ENCODE results near the gene TMEM255B.

Gene TMEM255B

GRCh38 chr13:113796211-113796963 lies 37.4 kb downstream of the TMEM255B start:
- no peak for TF ChIP-seq CTCF (conservative IDR thresholded peaks at IDR 0.05; ENCODE audit: low read depth, low read length)
- Histone ChIP-seq H3K9ac (no peak overlapping the region), H3K4me2 (no peak overlapping the region), H3K27ac (no peak overlapping the region), H2AFZ (ENCODE audit: low read depth) (no peak overlapping the region), H3K4me1 (ENCODE audit: low read depth, poor library complexity, severe bottlenecking) (no peaks in the 10 kb centered on the region), H3K79me2 (ENCODE audit: insufficient read depth, low read depth) (no peaks in the 10 kb centered on the region), H3K4me3 (IDR thresholded peaks at IDR 0.05; ENCODE audit: insufficient read depth, low read depth, low read length) (no peak overlapping the region), H3K27me3 (ENCODE audit: insufficient read depth, low read depth) (peaks cover 4% of the 10 kb centered on the region; the same call in 1 of the 2 replicates), H3K36me3 (ENCODE audit: insufficient read depth) (no peaks in the 10 kb centered on the region), H4K20me1 (ENCODE audit: insufficient read depth) (no peaks in the 10 kb centered on the region)

GRCh38 chr13:113796964-113797676 lies 38.1 kb downstream of the TMEM255B start:
- H3K79me2 ChIP-seq (ENCODE audit: insufficient read depth, low read depth), result no peaks in the 10 kb centered on the region
- H3K4me3 ChIP-seq (IDR thresholded peaks at IDR 0.05; ENCODE audit: insufficient read depth, low read depth, low read length), result no peak overlapping the region
- no peak overlapping the region for H2AFZ ChIP-seq (ENCODE audit: low read depth)
- TF ChIP-seq CTCF (conservative IDR thresholded peaks at IDR 0.05; ENCODE audit: low read depth, low read length), result no peak
- H3K9ac ChIP-seq, result no peak overlapping the region
- H3K36me3 ChIP-seq (ENCODE audit: insufficient read depth), result no peaks in the 10 kb centered on the region
- no peaks in the 10 kb centered on the region for H3K4me1 ChIP-seq (ENCODE audit: low read depth, poor library complexity, severe bottlenecking)
- H3K4me2 ChIP-seq, result no peak overlapping the region
- H4K20me1 ChIP-seq (ENCODE audit: insufficient read depth), result no peaks in the 10 kb centered on the region
- H3K27ac ChIP-seq, result no peak overlapping the region
- peaks cover 4% of the 10 kb centered on the region; the same call in 1 of the 2 replicates for H3K27me3 ChIP-seq (ENCODE audit: insufficient read depth, low read depth)

GRCh38 chr13:113798200-113798811 lies 39.3 kb downstream of the TMEM255B start:
- no peaks in the 10 kb centered on the region for H3K36me3 ChIP-seq (ENCODE audit: insufficient read depth)
- H4K20me1 ChIP-seq (ENCODE audit: insufficient read depth), result no peaks in the 10 kb centered on the region
- no peak overlapping the region for H3K27ac ChIP-seq
- no peaks in the 10 kb centered on the region for H3K4me1 ChIP-seq (ENCODE audit: low read depth, poor library complexity, severe bottlenecking)
- TF ChIP-seq CTCF (conservative IDR thresholded peaks at IDR 0.05; ENCODE audit: low read depth, low read length), result no peak
- no peak overlapping the region for H3K9ac ChIP-seq
- H3K79me2 ChIP-seq (ENCODE audit: insufficient read depth, low read depth), result no peaks in the 10 kb centered on the region
- H3K4me3 ChIP-seq (IDR thresholded peaks at IDR 0.05; ENCODE audit: insufficient read depth, low read depth, low read length), result no peak overlapping the region
- H3K4me2 ChIP-seq, result no peak overlapping the region
- peaks cover 2% of the 10 kb centered on the region; the same call in 1 of the 2 replicates for H3K27me3 ChIP-seq (ENCODE audit: insufficient read depth, low read depth)
- H2AFZ ChIP-seq (ENCODE audit: low read depth), result no peak overlapping the region

- Histone ChIP-seq H3K4me2 (no peak overlapping the region), H3K79me2 (ENCODE audit: insufficient read depth, low read depth) (no peaks in the 10 kb centered on the region), H3K27me3 (ENCODE audit: insufficient read depth, low read depth) (peaks cover 5% of the 10 kb centered on the region; the same call in 1 of the 2 replicates), H3K4me1 (ENCODE audit: low read depth, poor library complexity, severe bottlenecking) (no peaks in the 10 kb centered on the region), H3K27ac (no peak overlapping the region), H3K9ac (no peak overlapping the region), H3K36me3 (ENCODE audit: insufficient read depth) (no peaks in the 10 kb centered on the region), H4K20me1 (ENCODE audit: insufficient read depth) (no peaks in the 10 kb centered on the region), H2AFZ (ENCODE audit: low read depth) (no peak overlapping the region), H3K4me3 (IDR thresholded peaks at IDR 0.05; ENCODE audit: insufficient read depth, low read depth, low read length) (no peak overlapping the region)
- no peak for TF ChIP-seq CTCF (conservative IDR thresholded peaks at IDR 0.05; ENCODE audit: low read depth, low read length)
Measured at GRCh38 chr13:113800576-113800926, 41.5 kb downstream of the TMEM255B start.

Measured in KMS-11 (cell line).